Stimulated activated CD4-positive, alpha-beta T cell treated with anti-CD3 and anti-CD28 coated beads, Interleukin-1b, Interleukin-23, amount 100 ng/mL, for 4 hours (primary cell): Measurements from ENCODE around the gene PI4KB.
"Not testable (repeated sequence)": the region's sequence is repeated elsewhere in the genome, so short reads cannot be mapped to it uniquely, and the experiment has no call there.

ENCODE experiments used
- DNase-seq, 2 donors: peaks; one replicate each; pipeline ENCODE4 v3.0.0-alpha.2; 2020; ENCODE audit warnings: low read depth in 2 of 2

Gene PI4KB

GRCh38 chr1:151327223-151327902 is at the start of gene PI4KB:
Gene PI4KB, minus strand, starts transcription at chr1:151327416. Its CDS starts 10,935 bp downstream, at chr1:151316481.
- peak; percentile 68 to 79 for DNase-seq

GRCh38 chr1:151373196-151373595 is 46.0 kb upstream of the PI4KB start:
- DNase-seq = no peak

- DNase-seq = no peak
Observed at GRCh38 chr1:151372058-151372934, 45.1 kb upstream of the PI4KB start, which contains the start of gene SELENBP1. Gene SELENBP1, minus strand, starts transcription at chr1:151372705. Its CDS starts 64 bp downstream, at chr1:151372641.

DNA sequence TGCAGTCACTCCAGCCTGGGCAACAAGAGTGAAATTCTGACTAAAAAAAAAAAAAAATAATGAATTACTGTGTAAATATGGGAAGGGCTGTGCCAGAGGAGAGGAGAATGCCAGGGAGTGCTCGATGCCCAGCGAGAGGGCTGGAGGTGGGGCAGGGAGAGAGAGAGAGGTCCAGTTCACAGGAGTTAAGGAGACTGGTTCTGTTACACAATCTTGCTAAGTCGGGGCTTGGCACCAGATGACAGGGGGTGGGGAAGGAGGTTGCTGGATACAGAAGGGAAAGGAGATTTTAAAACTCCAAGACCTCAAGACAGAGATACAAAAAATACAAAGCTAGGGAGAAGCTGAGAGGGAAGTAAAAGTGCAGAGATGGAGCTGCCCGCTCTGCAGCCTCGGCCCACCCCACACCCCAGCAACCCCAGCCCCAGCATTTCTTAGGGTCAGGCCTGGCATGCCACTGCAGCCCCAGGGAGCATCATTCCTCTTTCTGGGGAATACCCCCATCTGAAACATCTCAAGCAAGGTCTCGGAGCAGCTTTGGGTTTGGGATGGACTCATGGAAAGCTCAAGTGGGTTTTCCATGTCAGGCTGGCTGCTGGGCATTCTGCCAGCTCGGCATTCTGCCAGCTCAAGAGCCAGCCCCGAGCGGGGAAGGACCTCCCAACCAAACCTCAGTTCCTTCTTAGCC is 44.3 kb upstream of the PI4KB start:
- DNase-seq = no peak

GRCh38 chr1:151370211-151370911 is 43.1 kb upstream of the PI4KB start:
- no peak for DNase-seq

DNA sequence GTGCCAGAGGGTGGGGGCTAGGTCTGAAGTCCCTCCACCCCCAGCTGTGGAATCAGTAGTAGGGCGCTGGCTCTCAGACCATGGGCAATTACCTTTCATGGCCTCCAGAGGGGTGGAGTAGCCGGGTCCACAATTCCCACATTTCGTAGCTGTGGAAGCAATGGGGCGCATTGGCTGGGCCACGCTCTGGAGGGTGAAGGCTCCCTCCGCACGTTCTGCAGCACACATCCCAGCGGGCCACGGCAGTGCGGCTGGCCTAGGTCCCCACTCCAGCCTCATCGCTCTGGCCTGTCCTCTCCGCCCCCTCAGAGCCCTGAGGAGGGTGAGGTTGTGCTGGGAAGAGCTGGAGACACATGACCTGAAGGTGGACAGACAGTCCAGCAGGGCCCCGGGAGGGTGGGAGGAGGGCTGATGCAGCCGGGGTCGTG is 42.4 kb upstream of the PI4KB start:
- DNase-seq = no peak

GRCh38 chr1:151369302-151369610 is 42.0 kb upstream of the PI4KB start:
- DNase-seq = no peak

- no peak for DNase-seq
Observed at GRCh38 chr1:151368393-151369301, 41.4 kb upstream of the PI4KB start.

GRCh38 chr1:151367658-151368392 is 40.6 kb upstream of the PI4KB start:
- no peak for DNase-seq

DNA sequence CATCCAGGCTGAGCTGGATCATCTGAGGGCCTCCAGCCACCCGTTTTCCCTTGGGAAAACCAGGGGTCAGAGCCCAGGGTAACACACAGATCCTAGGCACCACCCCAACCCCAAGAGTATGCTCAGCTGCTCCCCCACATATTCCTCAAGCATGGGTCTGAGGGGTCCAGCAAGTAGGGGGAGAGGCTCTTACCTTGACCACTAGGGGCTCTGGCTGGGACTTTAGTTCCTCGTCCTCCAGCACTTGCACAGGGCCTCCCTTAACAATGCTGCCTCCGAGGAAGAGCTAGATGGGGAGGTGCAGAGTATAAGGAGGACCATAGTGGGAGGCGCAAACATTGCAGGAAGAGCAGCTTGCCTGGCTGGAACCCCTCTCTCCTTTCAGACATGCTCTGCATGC is 37.8 kb upstream of the PI4KB start:
- DNase-seq = no peak

DNA sequence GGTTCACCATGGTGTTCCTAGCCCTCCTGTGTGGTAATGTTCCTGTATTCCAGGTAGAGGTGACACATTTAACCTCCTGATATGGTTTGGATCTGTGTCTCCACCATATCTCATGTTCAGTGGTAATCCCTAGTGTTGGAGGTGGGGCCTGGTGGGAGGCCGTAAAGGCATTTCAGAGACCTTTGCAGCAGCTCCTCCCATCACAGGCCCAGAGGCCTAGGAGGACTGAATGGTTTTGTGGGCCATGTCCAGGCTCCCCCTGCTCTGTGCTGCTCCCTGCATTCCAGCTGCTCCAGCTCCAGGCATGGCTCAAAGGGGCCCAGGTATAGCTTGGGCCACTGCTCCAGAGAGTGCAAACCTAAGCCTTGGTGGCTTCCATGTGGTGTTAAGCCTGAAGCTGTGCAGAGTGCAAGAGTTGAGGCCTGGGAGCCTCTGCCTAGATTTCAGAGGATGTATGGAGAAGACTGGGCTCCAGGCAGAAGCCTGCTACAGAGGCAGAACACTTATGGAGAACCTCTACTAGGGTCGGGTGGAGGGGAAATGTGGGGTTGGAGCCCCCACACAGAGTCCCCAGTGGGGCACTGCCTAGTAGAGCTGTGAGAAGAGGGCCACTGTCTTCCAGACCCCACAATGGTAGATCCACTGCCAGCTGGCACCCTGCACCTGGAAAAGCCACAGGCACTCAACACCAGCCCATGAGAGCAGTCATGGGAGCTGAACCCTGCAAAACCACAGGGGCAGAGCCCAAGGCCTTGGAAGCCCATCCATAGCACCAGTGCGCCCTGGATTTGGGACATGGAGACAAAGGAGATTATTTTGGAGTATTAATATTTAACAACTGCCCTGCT is 35.3 kb upstream of the PI4KB start:
- DNase-seq = no peak

GRCh38 chr1:151361883-151362282 is 34.7 kb upstream of the PI4KB start:
- DNase-seq = no peak

DNA sequence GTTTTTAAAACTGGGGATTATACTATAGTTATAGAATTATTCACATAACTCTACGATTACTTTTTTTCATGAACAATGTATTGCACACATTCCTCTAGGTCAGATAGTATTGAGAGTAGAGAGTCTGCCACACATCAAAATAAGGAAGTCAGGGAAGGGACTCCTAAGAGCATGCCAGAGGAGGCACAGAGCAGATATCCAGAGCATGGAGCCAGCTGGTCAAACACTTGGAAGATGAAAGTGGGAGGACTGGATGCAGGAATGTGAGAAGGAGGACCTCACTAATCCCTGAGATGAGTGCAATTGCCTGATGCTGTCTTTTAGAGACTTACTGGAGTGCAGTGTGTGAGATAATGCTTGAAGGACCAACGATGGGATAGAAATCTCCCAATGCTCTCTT is 29.5 kb upstream of the PI4KB start:
- DNase-seq = no peak

DNA sequence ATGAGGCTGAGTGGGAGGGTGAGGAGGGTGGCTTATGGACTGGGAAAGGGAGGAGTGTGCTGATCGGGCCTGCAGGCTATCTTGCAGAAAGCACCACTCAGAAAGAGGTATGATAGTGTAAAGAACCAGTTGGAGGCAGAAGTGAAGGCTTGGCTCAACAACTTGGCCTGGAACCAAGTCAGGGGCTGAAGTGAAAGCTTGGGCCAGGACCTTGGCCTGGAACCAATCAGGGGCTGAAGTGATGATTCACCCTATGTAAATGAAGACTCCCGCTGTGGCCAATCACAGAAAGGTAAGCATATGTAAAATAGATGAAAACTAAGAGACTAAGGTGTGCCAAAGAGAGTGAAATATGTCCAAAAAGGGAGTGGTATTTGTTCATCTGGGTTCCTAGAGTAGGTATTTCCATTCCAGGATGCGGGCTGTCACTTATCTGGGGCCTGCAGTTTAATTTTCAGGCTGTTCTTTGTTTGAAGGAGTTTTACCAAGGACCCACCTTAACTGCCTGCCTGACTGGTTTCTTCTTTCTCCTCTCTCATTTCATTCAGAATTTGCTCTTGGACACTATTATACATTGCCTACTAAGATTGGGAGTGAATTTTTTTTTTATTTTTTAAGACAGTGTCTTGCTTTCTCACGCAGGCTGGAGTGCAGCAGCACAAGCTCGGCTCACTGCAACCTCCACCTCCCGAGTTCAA is 25.0 kb upstream of the PI4KB start:
- DNase-seq = no peak

DNA sequence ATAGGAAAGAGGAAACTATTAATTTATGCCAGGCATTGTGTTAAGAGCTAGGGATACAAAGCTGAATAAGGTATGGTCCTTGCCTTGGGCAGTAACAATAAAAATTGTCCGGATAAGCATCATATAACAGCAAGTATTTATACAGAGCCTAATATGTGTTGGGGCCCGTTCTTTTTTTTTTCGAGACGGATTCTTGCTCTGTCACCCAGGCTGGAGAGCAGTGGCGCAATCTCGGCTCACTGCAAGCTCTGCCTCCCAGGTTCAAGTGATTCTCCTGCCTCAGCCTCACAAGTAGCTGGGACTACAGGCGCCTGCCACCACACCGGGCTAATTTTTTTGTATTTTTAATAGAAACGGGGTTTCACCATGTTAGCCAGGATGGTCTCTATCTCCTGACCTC is 23.1 kb upstream of the PI4KB start:
- DNase-seq = not testable (repeated sequence)

GRCh38 chr1:151347523-151348246 is 20.5 kb upstream of the PI4KB start:
- DNase-seq = no peak

DNA sequence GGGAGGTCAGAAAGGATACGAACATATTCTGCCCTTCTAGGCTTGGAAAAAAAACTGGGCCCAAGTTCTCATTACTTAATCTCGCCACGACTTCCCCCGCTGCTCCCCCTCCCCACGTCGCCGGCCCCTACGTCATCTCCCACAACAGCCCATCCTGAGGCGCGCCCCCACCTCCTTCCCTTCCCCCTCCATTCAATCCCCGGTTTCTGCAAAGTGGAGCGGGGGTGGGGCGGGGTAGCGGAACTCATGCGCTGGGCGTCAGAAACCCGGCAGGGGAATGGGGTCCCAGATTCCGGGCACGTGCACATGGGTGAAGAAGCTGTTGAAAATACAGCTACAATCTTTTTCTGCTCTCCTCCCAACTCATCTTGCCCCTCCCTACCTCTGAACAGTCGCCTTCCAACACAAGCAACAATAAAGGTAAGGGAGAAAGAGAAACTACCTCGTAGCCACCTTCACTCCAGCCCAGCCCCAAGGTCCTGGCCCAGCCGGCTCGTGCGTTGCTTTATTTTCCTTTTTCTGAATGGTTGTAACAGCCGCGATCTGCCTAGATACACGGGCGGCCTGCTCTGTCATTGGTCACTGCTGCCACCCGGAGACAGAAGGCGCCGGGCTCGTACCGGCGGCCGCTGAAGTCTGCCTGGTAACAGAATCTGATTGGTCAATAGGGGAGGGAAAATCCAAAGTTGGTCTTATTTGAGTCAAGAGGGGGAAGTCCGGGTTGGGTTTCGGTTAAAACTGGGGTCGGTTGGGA is 19.7 kb upstream of the PI4KB start, which contains the start of gene RFX5:
Gene RFX5 (minus strand): TSS at position 484 of the 754 bp plus-strand sequence. CDS start 932 bp downstream, outside the sequence.
- peak; percentile 78 to 89 for DNase-seq
